Activated CD8-positive, alpha-beta memory T cell treated with anti-CD3 and anti-CD28 coated beads for 1 hour (primary cell): ENCODE measurements around the gene COA3.
"Not testable (repeated sequence)": the region's sequence is repeated elsewhere in the genome, so short reads cannot be mapped to it uniquely, and the experiment has no call there.

Source experiments
- DNase-seq, 2 donors: peaks; one replicate each; pipeline ENCODE4 v3.0.0-alpha.2; 2020; ENCODE audit warnings: low read depth in 1 of 2; ENCODE audit errors: extremely low read depth in 1 of 2

Gene COA3

DNA sequence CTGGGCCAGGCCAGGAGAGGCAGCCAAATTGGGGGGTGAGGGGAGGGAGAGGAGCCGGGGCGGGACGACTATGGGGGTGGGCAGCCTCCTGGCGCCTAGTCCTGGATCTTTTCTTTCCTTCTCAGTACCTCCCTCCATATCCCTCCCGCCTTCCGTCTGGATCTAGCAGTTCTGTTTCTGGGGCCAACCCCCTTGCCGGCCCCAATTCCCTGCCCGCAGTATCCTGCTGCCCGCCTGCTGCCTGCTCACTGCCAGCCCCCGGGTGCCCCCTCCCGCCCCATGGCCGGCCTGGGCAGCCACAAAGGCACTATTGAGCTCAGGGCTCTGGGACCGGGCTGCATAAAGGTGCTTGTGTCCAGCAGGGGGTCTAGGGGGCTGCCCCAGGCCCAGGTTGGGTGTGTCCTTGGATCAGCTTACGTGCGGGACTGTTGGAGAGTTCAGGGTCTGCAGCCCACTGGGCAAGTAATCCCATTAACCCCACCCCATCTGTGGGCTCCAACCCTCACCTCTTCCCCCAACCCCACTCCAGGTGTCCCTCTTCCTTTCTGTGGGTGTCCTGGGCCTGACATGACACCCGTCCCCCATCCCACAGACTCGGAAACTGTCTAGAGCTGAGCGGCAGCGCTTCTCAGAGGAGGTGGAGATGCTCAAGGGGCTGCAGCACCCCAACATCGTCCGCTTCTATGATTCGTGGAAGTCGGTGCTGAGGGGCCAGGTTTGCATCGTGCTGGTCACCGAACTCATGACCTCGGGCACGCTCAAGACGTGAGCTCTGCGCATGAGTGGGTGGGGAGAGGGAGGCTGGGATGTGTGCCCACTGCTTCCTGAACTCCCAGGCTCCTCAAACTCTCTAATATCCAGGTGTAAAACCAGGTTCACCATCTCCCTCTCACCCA, 16.1 kb downstream of the COA3 start:
- no peak for DNase-seq

DNA sequence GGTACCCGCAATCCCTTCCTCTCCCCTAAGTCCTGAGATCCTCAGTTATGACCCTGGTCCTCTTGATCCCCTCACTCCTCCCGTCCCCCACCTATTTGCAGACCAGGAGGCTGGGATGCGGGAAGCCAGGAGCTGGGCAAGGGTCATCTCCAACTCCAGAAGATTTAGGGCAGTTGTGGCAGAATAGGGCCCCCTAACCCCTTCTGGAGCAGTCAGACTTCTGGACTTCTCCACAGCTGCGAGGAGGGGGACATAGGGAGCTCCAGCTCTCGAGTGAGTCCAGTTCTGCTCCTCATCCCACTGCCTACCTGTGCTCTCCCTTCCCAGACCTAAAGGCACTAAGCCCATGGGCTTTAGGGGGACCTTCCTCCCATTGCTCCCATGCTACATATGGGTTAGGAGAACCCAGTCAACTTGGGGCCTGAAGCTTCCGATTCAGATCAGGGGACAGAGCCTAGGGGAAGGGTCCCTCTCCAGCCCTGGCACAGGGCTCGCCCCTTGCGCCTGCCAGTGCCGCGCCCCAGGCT, 16.8 kb downstream of the COA3 start:
- no peak for DNase-seq

DNA sequence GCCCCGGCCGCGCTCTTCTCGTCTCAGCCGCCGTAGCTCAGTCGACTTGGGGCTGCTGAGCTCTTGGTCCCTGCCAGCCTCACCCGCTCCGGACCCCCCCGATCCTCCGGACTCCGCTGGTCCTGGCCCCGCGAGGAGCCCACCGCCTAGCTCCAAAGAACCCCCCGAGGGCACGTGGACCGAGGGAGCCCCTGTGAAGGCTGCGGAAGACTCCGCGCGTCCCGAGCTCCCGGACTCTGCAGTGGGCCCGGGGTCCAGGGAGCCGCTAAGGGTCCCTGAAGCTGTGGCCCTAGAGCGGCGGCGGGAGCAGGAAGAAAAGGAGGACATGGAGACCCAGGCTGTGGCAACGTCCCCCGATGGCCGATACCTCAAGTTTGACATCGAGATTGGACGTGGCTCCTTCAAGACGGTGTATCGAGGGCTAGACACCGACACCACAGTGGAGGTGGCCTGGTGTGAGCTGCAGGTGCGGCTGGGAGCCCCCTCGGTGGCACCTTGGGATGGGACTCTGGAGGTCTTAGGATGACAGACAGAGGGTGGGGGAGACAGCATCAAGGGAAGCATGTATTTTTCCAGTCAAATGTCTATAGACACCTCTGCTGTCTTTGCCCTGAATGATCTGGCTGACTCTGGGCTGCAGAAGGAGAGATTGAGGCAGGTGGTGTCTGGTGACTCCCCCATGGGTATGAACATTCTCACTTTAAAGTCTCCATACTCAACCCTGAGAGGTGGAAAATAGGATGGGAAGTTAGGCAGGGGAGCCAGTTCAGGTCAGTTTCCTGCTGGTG, 17.5 kb downstream of the COA3 start:
- DNase-seq = no peak

DNA sequence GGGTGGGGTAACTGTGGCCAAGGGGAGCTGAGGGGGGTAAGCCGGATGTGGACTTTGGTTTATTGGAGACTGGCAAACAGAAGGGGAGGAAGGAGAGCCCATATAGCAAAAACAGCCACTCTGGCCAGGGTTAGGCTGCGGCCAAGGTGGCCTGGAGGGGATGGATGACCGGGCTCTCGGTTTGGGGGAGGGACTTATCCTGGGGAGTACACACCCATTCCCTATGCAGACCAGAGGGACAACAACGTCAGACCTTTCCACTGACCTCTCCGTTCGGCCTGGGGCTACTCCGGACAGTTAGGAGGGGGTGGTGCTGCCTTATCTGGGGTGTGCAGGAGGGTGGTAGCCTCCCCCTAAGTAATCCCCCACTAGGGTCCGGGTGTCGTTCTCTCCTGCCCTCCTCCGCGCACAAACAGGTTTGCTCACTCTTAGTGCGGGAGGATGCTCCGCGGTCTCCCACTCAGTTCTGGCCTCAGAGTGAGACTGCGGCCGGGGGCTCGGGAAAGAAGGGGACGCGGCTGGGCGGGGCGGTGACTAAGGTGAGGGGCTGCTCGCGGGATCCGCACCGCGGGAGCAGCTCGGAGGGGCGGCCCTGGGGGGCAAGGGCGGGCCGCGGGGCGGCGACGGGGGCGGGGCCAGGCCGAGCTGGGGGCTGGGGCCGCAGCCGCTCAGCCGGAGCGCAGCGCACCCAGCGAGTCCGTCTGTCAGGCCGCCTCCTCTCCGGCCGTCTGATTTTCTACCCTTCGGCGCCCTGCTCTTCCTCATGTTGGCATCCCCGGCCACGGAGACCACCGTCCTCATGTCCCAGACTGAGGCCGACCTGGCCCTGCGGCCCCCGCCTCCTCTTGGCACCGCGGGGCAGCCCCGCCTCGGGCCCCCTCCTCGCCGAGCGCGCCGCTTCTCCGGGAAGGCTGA, 18.3 kb downstream of the COA3 start, which contains the start of gene WNK4:
WNK4 (plus strand) TSS at position 675 of the 915 bp plus-strand sequence; CDS start at position 764, 89 bp downstream.
- no peak for DNase-seq

DNA sequence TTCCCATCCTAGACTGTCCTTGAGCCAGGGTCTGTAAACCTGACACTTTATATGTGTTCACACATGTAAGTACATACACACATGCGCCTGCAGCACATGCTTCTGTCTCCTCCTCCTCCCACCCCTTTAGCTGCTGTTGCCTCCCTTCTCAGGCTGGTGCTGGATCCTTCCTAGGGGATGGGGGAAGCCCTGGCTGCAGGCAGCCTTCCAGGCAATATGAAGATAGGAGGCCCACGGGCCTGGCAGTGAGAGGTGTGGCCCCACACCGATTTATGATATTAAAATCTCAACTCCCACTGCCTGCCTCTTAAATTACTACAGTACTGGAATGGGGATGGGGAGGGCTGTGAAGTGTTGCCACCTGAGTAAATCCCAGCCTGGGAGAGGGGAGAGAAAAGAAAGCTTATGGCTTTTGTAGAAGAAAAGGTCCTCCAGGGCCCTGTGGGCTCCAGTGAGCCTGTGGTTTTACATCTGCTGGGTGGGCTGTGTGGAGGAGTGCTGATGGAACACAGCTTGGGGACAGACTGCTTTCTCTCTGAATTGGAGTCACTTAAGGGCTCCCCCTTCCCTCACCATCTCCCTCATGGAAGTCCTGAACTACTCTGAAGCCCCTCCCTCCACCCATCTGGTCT, 19.1 kb downstream of the COA3 start:
- DNase-seq = no peak

DNA sequence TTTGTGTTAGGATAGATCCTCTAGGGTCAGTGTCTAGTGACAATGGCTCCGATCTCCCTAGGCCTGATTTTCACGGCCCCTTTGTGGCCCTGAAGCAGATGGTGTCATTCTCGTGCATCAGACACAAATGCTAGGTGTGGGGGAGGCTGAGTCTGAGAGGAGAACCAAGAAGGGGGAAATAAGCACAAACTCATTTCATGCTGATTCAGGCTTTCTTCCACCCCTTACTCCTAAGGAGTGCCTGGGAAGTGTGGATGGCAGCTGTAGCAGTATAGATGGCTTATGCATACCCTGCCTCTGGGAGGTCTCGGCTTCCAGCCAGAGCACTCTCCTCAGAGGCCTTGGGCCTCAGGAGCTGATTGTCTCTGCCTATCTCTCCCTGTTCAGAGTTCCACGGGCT, 19.9 kb downstream of the COA3 start:
- no peak for DNase-seq

DNA sequence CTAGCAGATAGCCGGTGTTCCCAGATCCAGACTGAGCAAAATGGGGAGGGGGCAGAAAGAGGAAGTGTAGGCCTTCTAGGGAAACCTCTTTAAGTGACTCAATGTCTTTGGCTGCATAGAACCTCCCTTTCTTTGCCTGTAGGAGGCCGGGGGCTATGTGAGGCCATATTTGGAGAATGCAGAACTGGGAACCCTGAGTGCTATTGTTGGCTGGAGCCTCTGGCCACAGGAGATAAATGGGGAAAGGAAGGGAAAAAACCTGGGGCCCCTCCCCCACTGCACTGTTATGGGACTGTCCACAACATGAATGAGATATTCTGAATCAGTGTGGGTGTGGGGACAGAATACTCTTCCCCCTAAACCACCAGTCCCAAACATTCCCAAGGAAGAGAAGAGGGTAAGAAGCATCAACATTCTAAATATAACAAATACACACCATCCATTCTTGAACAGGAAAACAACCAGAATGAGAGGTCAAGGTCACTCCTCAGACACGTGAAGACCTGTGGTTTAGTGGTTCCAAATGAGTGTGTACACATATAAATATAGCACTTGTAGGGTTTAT, 22.9 kb downstream of the COA3 start:
- DNase-seq = no peak

DNA sequence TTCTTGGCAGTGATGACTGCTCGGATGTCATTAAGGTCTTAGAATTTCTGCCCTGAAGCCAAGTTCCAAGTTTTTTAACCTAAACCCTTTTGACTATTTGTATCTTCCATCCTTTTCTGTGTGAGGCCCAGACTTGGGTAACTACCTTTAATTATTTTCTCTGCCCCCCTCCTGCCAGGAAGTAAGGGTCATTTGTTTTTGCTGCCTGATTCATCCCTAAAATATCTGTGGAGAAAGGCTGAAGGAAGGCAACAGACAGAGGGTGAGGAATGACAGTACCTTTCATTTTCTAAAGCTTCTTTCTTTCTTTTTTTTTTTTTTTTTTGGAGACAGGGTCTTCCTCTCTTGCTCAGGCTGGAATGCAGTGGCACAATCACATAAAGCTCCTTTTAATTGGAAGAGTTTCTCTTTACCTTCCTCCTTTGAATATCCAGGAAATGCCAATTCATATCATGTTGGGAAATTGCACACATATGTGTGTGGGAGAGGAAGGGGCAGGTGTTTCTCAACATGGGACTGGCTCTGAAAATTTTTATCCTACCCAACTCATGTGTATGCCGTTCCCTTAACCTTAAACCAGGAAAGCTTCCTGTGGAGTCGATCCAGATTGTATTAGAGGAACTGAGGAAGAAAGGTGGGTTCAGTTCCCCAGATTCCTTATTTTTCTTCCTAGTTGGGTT, 24.3 kb downstream of the COA3 start:
- DNase-seq = no peak

DNA sequence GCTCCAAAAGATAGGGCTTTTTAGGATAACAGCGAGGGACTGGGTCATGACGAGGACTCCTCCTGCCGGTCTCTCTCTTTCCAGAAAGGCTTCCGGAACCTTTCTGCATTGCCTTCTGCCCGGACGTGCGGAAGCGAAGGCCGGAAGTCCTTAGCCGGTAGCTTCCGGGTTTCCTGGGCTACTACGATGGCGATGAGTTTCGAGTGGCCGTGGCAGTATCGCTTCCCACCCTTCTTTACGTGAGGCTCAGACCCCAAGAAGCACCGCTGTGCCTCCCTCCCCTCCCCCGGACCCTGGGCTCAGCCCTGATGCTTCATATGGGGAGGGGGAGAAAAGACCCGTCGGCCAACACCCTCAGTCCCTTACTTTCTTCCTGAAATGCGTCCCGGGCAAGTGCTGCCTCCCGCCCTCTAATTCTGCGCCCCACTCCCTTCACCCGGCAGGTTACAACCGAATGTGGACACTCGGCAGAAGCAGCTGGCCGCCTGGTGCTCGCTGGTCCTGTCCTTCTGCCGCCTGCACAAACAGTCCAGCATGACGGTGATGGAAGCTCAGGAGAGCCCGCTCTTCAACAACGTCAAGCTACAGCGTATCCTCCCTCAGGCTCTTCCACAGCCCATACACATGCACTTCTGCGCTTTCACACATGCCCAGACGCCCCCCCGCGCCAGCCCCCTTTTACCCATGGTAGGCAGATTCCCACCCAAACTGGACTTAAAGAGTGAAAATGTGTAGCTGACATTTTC, 25.0 kb downstream of the COA3 start, which contains the start of gene VPS25:
VPS25 (plus strand) TSS at position 160 of the 746 bp plus-strand sequence; CDS start at position 187, 27 bp downstream.
- DNase-seq = peak; percentile 50 to 52

DNA sequence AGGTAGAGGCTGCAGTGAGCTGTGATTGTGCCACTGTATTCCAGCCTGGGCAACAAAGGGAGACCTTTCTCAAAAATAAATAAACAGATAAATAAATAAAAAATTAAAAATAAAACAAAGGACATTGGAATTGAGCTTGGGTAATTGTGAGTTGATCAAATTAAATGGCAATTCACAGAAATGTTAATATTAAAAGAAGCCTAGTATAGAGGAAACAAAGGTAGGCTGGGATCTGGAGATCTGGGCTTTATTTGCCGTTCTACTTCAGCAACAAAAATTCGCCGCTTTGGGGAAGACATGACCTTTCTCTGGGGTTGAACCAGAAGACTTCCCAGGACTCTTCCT, 25.6 kb downstream of the COA3 start:
- DNase-seq = no peak

DNA sequence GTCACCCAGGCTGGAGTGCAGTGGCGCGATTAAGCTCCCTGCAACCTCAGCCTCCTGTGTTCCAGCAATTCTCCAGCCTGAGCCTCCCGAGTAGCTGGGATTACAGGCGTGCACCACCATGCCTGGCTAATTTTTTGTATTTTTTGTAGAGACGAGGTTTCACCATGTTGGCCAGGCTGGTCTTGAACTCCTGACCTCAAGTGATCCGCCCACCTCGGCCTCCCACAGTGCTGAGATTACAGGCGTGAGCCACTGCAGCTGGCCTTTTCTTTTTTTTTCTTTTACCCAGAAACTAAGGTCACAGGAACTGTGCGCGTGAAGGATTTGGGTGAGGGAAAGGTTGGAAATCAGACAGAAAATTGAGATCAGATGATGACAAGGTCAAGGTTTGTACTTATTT, 28.5 kb downstream of the COA3 start:
- DNase-seq = not testable (repeated sequence)

DNA sequence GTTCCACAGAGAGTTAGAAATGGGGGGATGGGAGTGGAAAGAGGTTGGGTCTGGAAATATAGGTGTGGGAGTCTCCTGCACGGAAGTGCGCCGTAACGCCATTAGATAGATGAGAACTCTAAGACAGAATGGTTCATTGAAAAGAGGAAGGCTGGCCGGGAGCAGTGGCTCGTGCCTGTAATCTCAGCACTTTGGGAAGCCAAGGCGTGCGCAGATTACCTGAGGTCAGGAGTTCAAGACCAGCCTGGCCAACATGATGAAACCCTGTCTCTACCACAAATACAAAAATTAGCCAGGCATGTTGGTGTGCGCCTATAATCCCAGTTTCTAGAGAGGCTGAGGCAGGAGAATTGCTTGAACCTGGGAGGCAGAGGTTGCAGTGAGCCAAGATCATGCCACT, 30.5 kb downstream of the COA3 start:
- not testable (repeated sequence) for DNase-seq

DNA sequence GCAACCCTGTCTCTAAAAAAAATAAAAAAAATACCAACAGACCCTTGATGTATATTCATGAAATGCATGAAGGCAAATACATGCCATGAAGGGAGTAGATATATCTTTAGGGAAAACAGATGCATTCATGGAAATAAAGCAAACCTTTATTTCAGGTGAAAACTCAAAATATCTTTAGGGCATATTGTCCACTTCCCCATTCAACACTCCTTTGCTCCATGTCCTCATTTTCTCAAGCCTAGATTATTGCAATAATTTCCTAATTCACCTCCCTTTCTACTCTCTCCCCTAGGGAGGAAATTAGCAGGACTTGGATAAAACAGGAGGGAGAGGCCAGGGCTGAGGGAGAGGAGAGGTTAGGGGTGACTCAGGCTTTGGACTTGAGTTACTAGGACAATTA, 31.0 kb downstream of the COA3 start:
- no peak for DNase-seq

DNA sequence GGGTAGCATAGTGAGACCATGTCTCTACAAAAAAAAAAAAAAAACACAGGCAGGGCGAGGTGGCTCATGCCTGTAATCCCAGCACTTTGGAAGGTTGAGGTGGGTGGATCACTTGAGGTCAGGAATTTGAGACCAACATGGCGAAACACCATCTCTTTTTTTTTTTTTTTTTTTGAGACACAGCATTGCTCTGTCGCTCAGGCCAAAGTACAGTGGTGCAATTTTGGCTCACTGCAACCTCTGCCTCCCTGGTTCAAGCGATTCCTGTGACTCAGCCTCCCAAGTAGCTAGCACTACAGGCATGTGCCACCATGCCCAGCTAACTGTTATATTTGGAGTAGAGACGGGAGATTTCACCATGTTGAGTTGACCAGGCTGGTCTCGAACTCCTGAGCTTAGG, 32.4 kb downstream of the COA3 start:
- no peak for DNase-seq

DNA sequence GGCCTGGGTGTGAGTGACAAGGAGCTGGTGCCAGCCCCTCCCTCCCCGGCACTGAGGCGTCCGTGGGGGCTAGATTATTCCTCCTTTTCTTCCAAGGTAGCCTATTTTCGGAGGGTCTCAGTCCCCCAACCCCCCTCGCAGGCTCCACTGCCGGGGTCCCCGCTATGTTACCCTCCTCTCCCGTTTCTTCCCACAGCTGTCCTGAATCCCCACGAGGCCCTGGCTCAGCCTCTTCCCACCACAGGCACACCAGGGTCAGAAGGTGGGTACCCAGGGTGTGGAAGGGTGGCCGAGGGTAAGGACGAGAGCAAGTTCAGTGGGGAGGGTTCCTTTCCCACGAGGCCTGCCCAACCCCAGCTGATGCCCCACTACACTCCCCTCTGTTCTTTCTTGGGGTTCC, 36.9 kb downstream of the COA3 start:
- no peak for DNase-seq

DNA sequence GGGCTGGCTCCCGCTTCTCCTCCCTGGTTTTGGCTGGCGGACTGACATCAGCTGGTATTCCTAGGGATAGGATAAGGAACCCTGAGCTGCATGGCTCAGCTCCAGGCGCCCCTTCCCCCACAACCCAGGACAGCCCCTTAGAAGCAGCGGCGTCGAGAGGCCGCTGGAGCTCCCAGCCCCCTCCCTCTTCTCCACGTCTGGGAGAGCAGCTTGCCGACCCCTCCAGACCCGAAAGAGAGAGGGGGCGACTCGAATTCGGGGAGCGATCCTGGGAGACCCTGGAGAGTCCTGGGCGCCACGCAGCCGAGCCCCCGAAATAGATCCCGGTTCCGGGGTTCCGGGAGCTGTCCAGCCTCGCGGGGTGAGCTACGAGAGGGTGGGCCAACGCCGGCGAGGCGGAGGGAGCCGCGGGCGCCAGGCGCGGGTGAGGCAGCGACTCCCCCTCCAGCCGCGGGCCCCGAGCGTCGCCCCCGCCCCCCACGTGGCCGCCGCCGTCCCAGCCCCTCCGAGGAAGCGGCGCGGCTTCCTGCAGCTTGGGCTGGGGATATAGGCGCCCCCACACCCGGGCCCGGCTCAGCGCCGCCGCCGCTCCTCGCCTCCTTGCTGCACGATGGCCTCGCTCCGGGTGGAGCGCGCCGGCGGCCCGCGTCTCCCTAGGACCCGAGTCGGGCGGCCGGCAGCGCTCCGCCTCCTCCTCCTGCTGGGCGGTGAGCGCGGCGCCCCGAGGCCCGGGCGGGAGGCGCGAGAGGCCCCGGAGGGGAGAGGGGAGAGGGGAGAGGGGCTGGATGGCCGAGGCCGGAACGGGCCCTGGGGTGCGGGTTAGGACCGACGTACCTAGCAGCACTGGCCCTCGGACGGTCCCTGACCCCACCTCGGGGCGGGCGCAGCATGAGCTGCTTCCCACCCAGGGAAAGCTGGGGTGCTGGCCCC, 37.6 kb downstream of the COA3 start, which contains the start of gene RAMP2:
RAMP2 (plus strand) TSS at position 576 of the 930 bp plus-strand sequence; CDS start at position 611, 35 bp downstream.
- no peak for DNase-seq

DNA sequence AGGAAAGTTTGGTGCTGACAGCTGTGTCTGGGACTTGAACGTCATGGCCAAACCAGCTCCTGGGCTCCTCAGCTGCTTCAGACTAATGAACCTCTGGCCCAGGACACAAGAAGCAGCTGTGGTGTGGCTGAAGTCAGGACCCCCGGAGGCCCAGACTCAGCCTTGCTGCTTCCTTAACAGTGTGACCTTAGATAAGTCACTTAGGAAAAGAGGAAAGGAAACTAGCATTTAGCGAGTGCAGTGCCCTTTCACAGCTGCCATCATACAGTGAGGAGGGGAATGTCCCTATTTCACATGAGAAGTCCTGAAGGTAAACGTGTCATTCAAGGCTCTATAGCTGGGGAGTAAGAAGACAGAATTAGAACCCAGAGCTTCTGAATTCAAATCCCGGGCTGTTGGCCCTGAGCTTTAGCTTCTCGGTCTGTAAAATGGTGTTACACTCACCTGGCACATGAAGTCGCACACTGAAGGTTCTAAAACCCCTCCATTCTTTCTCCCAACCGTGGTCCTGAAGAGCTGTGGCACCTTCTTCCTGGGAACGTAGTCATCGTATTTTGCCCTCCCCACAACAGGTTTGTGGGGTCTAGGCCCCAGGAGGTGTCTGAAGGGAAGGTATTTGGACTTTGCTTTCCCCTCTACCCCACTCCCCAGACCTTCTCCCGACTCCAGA, 38.4 kb downstream of the COA3 start:
- no peak for DNase-seq
